K562 (cell line): ENCODE measurements around the gene AS3MT. TPM values are rescaled to one million over a fixed set of nuclear protein-coding genes. Genes with fewer than 3 reads are reported as not detected.
A peak's percentile ranks its signal among the peaks of the same experiment; 100 is the strongest.

ENCODE experiments used
- BMI1 ChIP-seq: fragments of 150-350 bp; IDR thresholded peaks from 2 replicates; pipeline ENCODE4 v1.6.1; 2014; ENCODE audit warnings: low read length
- CC2D1A ChIP-seq: fragments of 450-650 bp; IDR thresholded peaks from 2 replicates; pipeline ENCODE4 v1.6.1; 2017; ENCODE audit warnings: mild to moderate bottlenecking
- IRF2 ChIP-seq: sonication (generic); formaldehyde crosslinking; IDR thresholded peaks from 2 replicates; pipeline ENCODE4 v1.8.1; 2022; ENCODE audit warnings: mild to moderate bottlenecking, missing genetic modification reagents
- KLF6 ChIP-seq: fragments of 250-450 bp; sonication (Bioruptor Pico); IDR thresholded peaks from 2 replicates; pipeline ENCODE4 v1.4.0; 2020; ENCODE audit warnings: mild to moderate bottlenecking, moderate library complexity, borderline replicate concordance
- MAFK ChIP-seq: IDR thresholded peaks from 2 replicates; pipeline ENCODE4 v1.6.1; 2011; ENCODE audit warnings: low read length, improper control_type of control experiment
- MYBL2 ChIP-seq, 2 experiments: fragments of 450-650 bp in 1 of 2; sonication (generic) in 1 of 2; formaldehyde crosslinking in 1 of 2; IDR thresholded peaks; 2 replicates each; pipeline versions ENCODE4 v1.6.1 to v1.8.1; 2017 to 2022; ENCODE audit warnings: borderline replicate concordance in 1 of 2, inconsistent platforms in 1 of 2, low read depth in 1 of 2, mild to moderate bottlenecking in 1 of 2, missing genetic modification reagents in 1 of 2, moderate library complexity in 1 of 2
- NBN ChIP-seq: fragments of 450-650 bp; IDR thresholded peaks from 2 replicates; pipeline ENCODE4 v1.6.1; 2016; ENCODE audit warnings: low read depth, mild to moderate bottlenecking
- NFYB ChIP-seq: IDR thresholded peaks from 2 replicates; pipeline ENCODE4 v1.6.1; 2011; ENCODE audit warnings: mild to moderate bottlenecking, moderate library complexity; ENCODE audit not compliant: insufficient read length; ENCODE audit errors: extremely low read depth
- NONO ChIP-seq, 2 experiments: fragments of 200-400 bp in 1 of 2; fragments of 450-650 bp in 1 of 2; formaldehyde crosslinking in 1 of 2; IDR thresholded peaks; 2 replicates each; pipeline ENCODE4 v1.6.1; 2017; ENCODE audit warnings: low read depth in 2 of 2, mild to moderate bottlenecking in 2 of 2, moderate library complexity in 2 of 2, low read length in 1 of 2
- PKNOX1 ChIP-seq: fragments of 450-650 bp; IDR thresholded peaks from 2 replicates; pipeline ENCODE4 v1.6.1; 2016
- POLR2B ChIP-seq: fragments of 450-650 bp; IDR thresholded peaks from 2 replicates; pipeline ENCODE4 v1.6.1; 2018; ENCODE audit warnings: low read depth; ENCODE audit not compliant: partially characterized antibody
- ZC3H11A ChIP-seq: IDR thresholded peaks from 2 replicates; pipeline ENCODE4 v1.6.1; 2012; ENCODE audit warnings: low read depth, low read length, improper control_type of control experiment
- ZNF318 ChIP-seq, 2 experiments: fragments of 450-650 bp; IDR thresholded peaks; 2 replicates each; pipeline ENCODE4 v1.6.1; 2016; ENCODE audit warnings: mild to moderate bottlenecking in 2 of 2, borderline replicate concordance in 1 of 2, low read depth in 1 of 2, moderate library complexity in 1 of 2
- ZNF436 ChIP-seq: fragments of 250-450, 450-650 bp; sonication (Bioruptor Pico); formaldehyde crosslinking; IDR thresholded peaks from 2 replicates; pipeline ENCODE4 v1.7.0; 2020; ENCODE audit warnings: mild to moderate bottlenecking
- ZNF639 ChIP-seq, 2 experiments: fragments of 200-800 bp in 1 of 2; sonication (Bioruptor generic) in 1 of 2; sonication (generic) in 1 of 2; formaldehyde crosslinking in 1 of 2; IDR thresholded peaks in 1 of 2; conservative IDR thresholded peaks in 1 of 2; 2 replicates each; pipeline versions ENCODE4 v1.5.0 to v1.6.1; 2016 to 2020; ENCODE audit warnings: missing compliant biosample characterization in 1 of 2, missing genetic modification characterization in 1 of 2, missing genetic modification reagents in 1 of 2
- polyA plus RNA-seq, 8 experiments: library from polyadenylated mRNA; depleted of rRNA in 4 of 8; stranded (reverse) in 5 of 8; unstranded in 3 of 8; fragments of >200 nt; fragmentation: Nextera tagmentation in 2 of 8; fragmentation: Illumina TruSeq in 1 of 8; extraction: Ambion mirVana in 2 of 8; extraction: Trizol in 1 of 8; gene quantifications; 2 replicates each; pipeline versions ENCODE4 v1.2.1 to v1.2.3, GENCODE V29; 2011 to 2014; ENCODE audit warnings: inconsistent platforms in 1 of 8, missing spikeins in 1 of 8
- total RNA-seq, 7 experiments: library from RNA; depleted of rRNA in 6 of 7; stranded (reverse); fragments of >200 nt in 6 of 7; fragmentation: Illumina TruSeq in 2 of 7; extraction: Trizol in 2 of 7; gene quantifications; 2 replicates each; pipeline versions ENCODE4 v1.2.1 to v1.2.3, GENCODE V29; 2011 to 2021; ENCODE audit warnings: low replicate concordance in 1 of 7

Gene AS3MT
- total and polyA plus RNA-seq, 9 of the 15 experiments (the other 6 are each of a cell fraction or from before 2014, with no cell fraction given), result 0.04 to 0.33 (median 0.19) TPM; not detected in 2

- peak; percentile 99 for TF ChIP-seq PKNOX1
- peak; percentile 72 for TF ChIP-seq NFYB
- no peak for TF ChIP-seq ZC3H11A
- TF ChIP-seq POLR2B, result no peak
- no peak for TF ChIP-seq MAFK
- TF ChIP-seq CC2D1A, result no peak
- TF ChIP-seq MYBL2 (IDR thresholded peaks at IDR 0.05; ENCODE audit: low read depth), result no peak
- no peak for TF ChIP-seq MYBL2 (CRISPR knock-in tag; IDR thresholded peaks at IDR 0.05; ENCODE audit: borderline replicate concordance)
- TF ChIP-seq ZNF318 (IDR thresholded peaks at IDR 0.05; ENCODE audit: borderline replicate concordance in 1 of 2, low read depth in 1 of 2), result no peak
- no peak for TF ChIP-seq BMI1
- peak in 1 of 2 experiments; percentile 86; a peak in 2 of 4 replicates for TF ChIP-seq NONO (IDR thresholded peaks at IDR 0.05; ENCODE audit: low read depth in 2 of 2, low read length in 1 of 2)
- no peak for TF ChIP-seq NBN
- TF ChIP-seq ZNF436 (CRISPR knock-in tag), result no peak
- TF ChIP-seq IRF2 (CRISPR knock-in tag), result no peak
- 0 out of 4 replicates have a peak, but pooled peaks of 1 of the 2 experiments have one; percentile 27 for TF ChIP-seq ZNF639 (CRISPR knock-in tag; conservative IDR thresholded peaks at IDR 0.05 in 1 of 2, IDR thresholded peaks at IDR 0.05 in 1 of 2)
- no peak for TF ChIP-seq KLF6 (CRISPR knock-in tag)
Observed at GRCh38 chr10:102917962-102918816, 48.9 kb downstream of the AS3MT start, which contains the start of gene CNNM2 (continued).
